T-cell (primary cell): ENCODE data around the gene FRMPD1. TPM values are rescaled to one million over a fixed set of nuclear protein-coding genes. Genes with fewer than 3 reads are reported as not detected.
"Not testable (repeated sequence)": the region's sequence is repeated elsewhere in the genome, so short reads cannot be mapped to it uniquely, and the experiment has no call there.

ENCODE experiments used
- ATAC-seq, 4 experiments: fragments of 200-7000 bp in 3 of 4; fragments of 150-1000 bp in 1 of 4; cut with Tn5 transposase; replicated peaks in 1 of 4; 1 replicate in 3 of 4; 2 replicates in 1 of 4; pipeline ENCODE4 v1.10.0; 2021; ENCODE audit warnings: moderate library complexity in 3 of 4, mild to moderate bottlenecking in 2 of 4, moderate number of reproducible peaks in 1 of 4
- CTCF ChIA-PET, 2 donors: fragments of 300-600 bp; sonication (Branson Sonifier 250); formaldehyde crosslinking; loops; one replicate each; lab custom pipeline; 2022; ENCODE audit warnings: antibody characterized with exemption in 2 of 2; lab: Charles Lee
- POLR2A ChIA-PET, 2 donors: fragments of 300-600 bp; sonication (Branson Sonifier 250); formaldehyde crosslinking; loops; one replicate each; lab custom pipeline; 2022; ENCODE audit warnings: antibody characterized with exemption in 2 of 2; lab: Charles Lee
- DNase-seq, 35 experiments: peaks; one replicate each; pipeline versions ENCODE4 v3.0.0 to v3.0.0-alpha.2; 2013 to 2023
- H3K27ac ChIP-seq: one replicate; pipeline ENCODE4 v1.5.1; 2013; ENCODE audit warnings: low read length
- H3K27me3 ChIP-seq, 2 experiments: replicated peaks in 1 of 2; 1 replicate in 1 of 2; 2 replicates in 1 of 2; pipeline versions ENCODE4 v1.6.1 to v1.7.0; 2013; ENCODE audit warnings: low read length in 1 of 2, mixed read lengths in 1 of 2; ENCODE audit not compliant: control insufficient read depth in 2 of 2, insufficient read depth in 2 of 2; ENCODE audit errors: extremely low read depth in 1 of 2
- H3K36me3 ChIP-seq, 2 donors: 1 replicate in 1 of 2; 2 replicates in 1 of 2; pipeline versions ENCODE4 v1.6.1 to v1.7.0; 2013; ENCODE audit warnings: low read length in 1 of 2; ENCODE audit not compliant: control insufficient read depth in 2 of 2, insufficient read depth in 1 of 2; ENCODE audit errors: extremely low read depth in 1 of 2
- H3K4me1 ChIP-seq, 2 experiments: 1 replicate in 1 of 2; 2 replicates in 1 of 2; pipeline versions ENCODE4 v1.6.1 to v1.7.0; 2013; ENCODE audit warnings: low read length in 2 of 2, mixed read lengths in 1 of 2; ENCODE audit not compliant: insufficient read depth in 2 of 2, control insufficient read depth in 1 of 2; ENCODE audit errors: extremely low read depth in 1 of 2
- H3K4me3 ChIP-seq, 2 donors: 1 replicate in 1 of 2; 2 replicates in 1 of 2; pipeline versions ENCODE4 v1.5.1 to v1.7.0; 2013; ENCODE audit warnings: mild to moderate bottlenecking in 2 of 2, low read length in 1 of 2, moderate library complexity in 1 of 2; ENCODE audit not compliant: control insufficient read depth in 1 of 2; ENCODE audit errors: extremely low read depth in 1 of 2
- H3K9me3 ChIP-seq: 2 replicates; pipeline ENCODE4 v1.7.0; 2013
- H3K27ac Mint-ChIP-seq, 2 donors: one replicate each; pipeline ENCODE4 v1.8.0; 2020 to 2021; ENCODE audit warnings: mild to moderate bottlenecking in 2 of 2, mixed read lengths in 2 of 2
- H3K27me3 Mint-ChIP-seq, 2 donors: one replicate each; pipeline ENCODE4 v1.8.0; 2021 to 2022; ENCODE audit warnings: mixed read lengths in 2 of 2
- H3K36me3 Mint-ChIP-seq: one replicate; pipeline ENCODE4 v1.8.0; 2021; ENCODE audit warnings: mixed read lengths
- H3K4me1 Mint-ChIP-seq, 3 donors: one replicate each; pipeline ENCODE4 v1.8.0; 2020 to 2022; ENCODE audit warnings: mixed read lengths in 3 of 3, mild to moderate bottlenecking in 1 of 3
- H3K4me3 Mint-ChIP-seq, 3 donors: one replicate each; pipeline ENCODE4 v1.8.0; 2020 to 2022; ENCODE audit warnings: mild to moderate bottlenecking in 3 of 3, mixed read lengths in 3 of 3, moderate library complexity in 3 of 3
- H3K9me3 Mint-ChIP-seq, 3 donors: one replicate each; pipeline ENCODE4 v1.8.0; 2020 to 2022; ENCODE audit warnings: mixed read lengths in 3 of 3
- WGBS: methylation state at CpG from one replicate; pipeline ENCODE4 v1.1.5; 2013; ENCODE audit warnings: missing lambda C conversion rate; ENCODE audit not compliant: insufficient coverage; 5-methylcytosine and 5-hydroxymethylcytosine counted together
- total RNA-seq, 35 experiments: library from RNA in 6 of 35; stranded (reverse) in 6 of 35; fragments of 120-200 nt in 1 of 35; gene quantifications; one replicate each; pipeline versions ENCODE4 v1.2.1 to v1.2.4 and lab custom pipeline; 2013 to 2026

FRMPD1 gene, protein sequence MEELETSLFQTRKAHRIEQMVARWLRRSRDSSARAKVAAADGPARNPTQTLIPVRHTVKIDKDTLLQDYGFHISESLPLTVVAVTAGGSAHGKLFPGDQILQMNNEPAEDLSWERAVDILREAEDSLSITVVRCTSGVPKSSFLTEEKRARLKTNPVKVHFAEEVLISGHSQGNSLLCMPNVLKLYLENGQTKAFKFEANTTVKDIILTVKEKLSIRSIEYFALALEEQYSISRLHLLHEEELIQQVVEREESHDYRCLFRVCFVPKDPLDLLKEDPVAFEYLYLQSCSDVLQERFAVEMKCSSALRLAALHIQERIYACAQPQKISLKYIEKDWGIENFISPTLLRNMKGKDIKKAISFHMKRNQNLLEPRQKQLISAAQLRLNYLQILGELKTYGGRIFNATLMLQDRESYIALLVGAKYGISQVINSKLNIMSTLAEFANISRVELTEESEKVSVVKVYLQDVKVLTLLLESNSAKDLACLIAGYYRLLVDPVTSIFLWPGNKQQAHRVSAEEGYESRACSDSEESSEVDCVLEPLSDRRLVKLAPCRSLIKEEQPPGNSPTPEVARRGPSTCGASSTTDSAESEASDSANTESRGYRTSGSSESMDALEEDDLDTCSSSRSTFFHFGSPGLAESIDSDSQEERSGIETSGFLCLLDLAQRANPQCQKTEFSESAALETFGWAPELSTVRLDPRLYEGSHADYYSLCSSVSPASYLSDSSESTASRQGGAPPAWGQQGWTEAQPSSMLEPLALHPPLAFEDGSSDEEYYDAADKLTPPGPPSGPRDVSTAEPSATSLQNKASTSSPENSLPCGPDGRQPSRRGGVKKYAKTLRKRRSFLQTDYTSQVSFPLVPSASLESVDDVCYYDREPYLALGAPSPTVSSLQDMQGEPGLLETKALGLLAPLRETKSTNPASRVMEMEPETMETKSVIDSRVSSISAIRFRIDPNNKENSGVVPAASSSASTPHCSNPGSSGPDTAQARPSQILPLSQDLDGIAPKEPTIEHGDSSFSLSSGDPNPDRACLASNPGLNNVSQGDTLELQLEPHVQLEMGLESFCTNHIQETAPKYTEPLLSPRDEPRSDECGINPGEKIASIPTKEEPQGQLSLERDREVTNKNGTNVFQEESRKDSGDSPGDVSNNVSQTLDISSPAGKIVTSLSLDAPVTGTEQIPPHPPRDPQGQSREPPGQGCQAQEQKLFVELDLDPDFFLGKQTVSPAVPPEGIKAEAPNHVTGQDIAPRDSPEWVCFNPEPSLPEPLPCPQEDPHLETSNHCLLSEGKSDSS (N-terminal part only)
- total RNA-seq (not detected), total RNA-seq (lab: John Stamatoyannopoulos, UW) (0 to 0.15 (median 0) reads per million in 29 experiments)
- not detected for total RNA-seq (2013)

GRCh38 chr9:37650873-37651768, at the start of gene FRMPD1:
TSS of gene FRMPD1 (plus strand) at chr9:37650954. CDS start at chr9:37692642, 41,688 bp downstream.
- Mint-ChIP-seq H3K4me3 (peak within 1 kb of the TSS; percentile 72 to 84 (median 75)), H3K4me1 (peaks cover 13 to 14% (median 13%) of the 10 kb centered on the region in 3 donors), H3K9me3 (no peaks in the 10 kb centered on the region), H3K36me3 (no peaks in the 10 kb centered on the region), H3K27me3 (peaks cover 59 to 68% of the 10 kb centered on the region in 2 donors), H3K27ac (peak within 1 kb of the TSS in 1 of 2 donors; percentile 12)
- peaks cover 20 to 57% of the 10 kb centered on the region in 2 experiments for H3K27me3 ChIP-seq
- DNase-seq (peak in 34 of 35 experiments; percentile 3 to 64 (median 33)), ATAC-seq (peak; percentile 86 to 93 (median 92))
- H3K4me3 ChIP-seq = peak within 1 kb of the TSS; percentile 41 to 82
- no peak within 1 kb of the TSS for H3K27ac ChIP-seq
- H3K36me3 ChIP-seq = no peaks in the 10 kb centered on the region
- peaks cover 3 to 14% of the 10 kb centered on the region in 2 experiments for H3K4me1 ChIP-seq
- POLR2A ChIA-PET = no interaction called here
- WGBS = 2% methylated on average over 73 of the region's 73 CpGs
- no peaks in the 10 kb centered on the region for H3K9me3 ChIP-seq
- CTCF ChIA-PET = interaction anchor here in 1 of 2 donors (0.6 kb wide), 1 partner anchor 127 kb away, joined by 3 read pairs; no protein-coding TSS in a partner anchor

DNA sequence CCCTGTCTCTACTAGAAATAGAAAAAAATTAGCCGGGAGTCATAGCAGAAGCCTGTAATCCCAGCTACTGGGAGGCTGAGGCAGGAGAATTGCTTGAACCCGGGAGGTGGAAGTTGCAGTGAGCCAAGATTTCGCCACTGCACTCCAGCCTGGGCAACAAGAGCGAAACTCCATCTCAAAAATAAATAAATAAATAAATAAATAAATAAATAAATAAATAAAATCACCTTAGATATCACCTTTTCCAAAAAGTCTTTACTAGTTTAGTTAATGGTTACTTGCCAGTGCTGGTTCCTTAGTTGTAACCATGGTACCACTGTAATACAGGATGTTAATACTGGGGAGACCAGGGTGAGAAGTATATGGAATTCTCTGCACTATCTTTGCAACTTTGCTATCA, 48.7 kb upstream of the FRMPD1 start:
- H3K4me3 ChIP-seq, H3K4me3 Mint-ChIP-seq, H3K9me3 ChIP-seq, DNase-seq, H3K4me1 ChIP-seq, POLR2A ChIA-PET, H3K4me1 Mint-ChIP-seq, ATAC-seq, H3K36me3 ChIP-seq, CTCF ChIA-PET, H3K27ac ChIP-seq, H3K27ac Mint-ChIP-seq, H3K9me3 Mint-ChIP-seq, H3K36me3 Mint-ChIP-seq: not testable (repeated sequence)
- H3K27me3 Mint-ChIP-seq = peaks cover 18 to 26% of the 10 kb centered on the region in 2 donors
- WGBS = no CpG with 5 or more reads among the region's 4 CpGs
- H3K27me3 ChIP-seq = peaks cover 2 to 17% of the 10 kb centered on the region in 2 experiments

GRCh38 chr9:37602817-37603216, 47.9 kb upstream of the FRMPD1 start:
- H3K4me1 ChIP-seq = no peaks in the 10 kb centered on the region
- H3K27ac Mint-ChIP-seq = no peak overlapping the region
- H3K36me3 Mint-ChIP-seq = no peaks in the 10 kb centered on the region
- 83% methylated on average over 5 of the region's 5 CpGs for WGBS
- peaks cover 2 to 18% of the 10 kb centered on the region in 2 experiments for H3K27me3 ChIP-seq
- peaks cover 22 to 29% of the 10 kb centered on the region in 2 donors for H3K27me3 Mint-ChIP-seq
- H3K4me3 Mint-ChIP-seq = no peak overlapping the region
- H3K9me3 ChIP-seq = no peaks in the 10 kb centered on the region
- no peak overlapping the region for H3K27ac ChIP-seq
- H3K4me3 ChIP-seq = no peak overlapping the region
- ChIA-PET POLR2A (no interaction called here), CTCF (no interaction called here)
- no peaks in the 10 kb centered on the region for H3K4me1 Mint-ChIP-seq
- H3K9me3 Mint-ChIP-seq = no peaks in the 10 kb centered on the region
- no peaks in the 10 kb centered on the region for H3K36me3 ChIP-seq
- DNase-seq = no peak
- ATAC-seq = no peak

DNA sequence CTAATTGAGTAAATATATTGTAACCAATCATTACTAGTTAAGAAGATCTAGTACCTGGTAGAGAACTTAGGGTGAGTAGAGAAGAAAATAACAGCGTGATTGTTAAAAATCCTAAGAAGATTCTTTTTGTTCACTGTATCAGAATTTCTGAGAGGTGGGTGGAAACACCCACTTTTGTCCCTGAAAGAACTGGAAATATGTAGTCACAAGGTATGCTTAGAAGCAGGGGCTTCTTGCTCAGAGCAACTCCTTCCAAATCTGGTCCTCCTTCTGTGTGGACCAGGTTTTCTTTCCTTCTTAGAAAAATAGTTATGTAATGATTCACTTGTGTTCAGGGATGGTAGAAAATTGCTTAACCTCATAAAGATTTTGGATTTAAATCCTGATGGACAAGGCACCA, 46.5 kb upstream of the FRMPD1 start:
- Histone ChIP-seq H3K27me3 (peaks cover 2 to 18% of the 10 kb centered on the region in 2 experiments), H3K4me1 (no peaks in the 10 kb centered on the region), H3K36me3 (no peaks in the 10 kb centered on the region), H3K4me3 (no peak overlapping the region), H3K27ac (no peak overlapping the region), H3K9me3 (no peaks in the 10 kb centered on the region)
- ChIA-PET POLR2A (no interaction called here), CTCF (no interaction called here)
- peaks cover 23 to 31% of the 10 kb centered on the region in 2 donors for H3K27me3 Mint-ChIP-seq
- no peaks in the 10 kb centered on the region for H3K36me3 Mint-ChIP-seq
- H3K4me1 Mint-ChIP-seq = no peaks in the 10 kb centered on the region
- no peak overlapping the region for H3K4me3 Mint-ChIP-seq
- no peaks in the 10 kb centered on the region for H3K9me3 Mint-ChIP-seq
- no peak for DNase-seq
- H3K27ac Mint-ChIP-seq = no peak overlapping the region
- ATAC-seq = no peak
- WGBS = no CpG with 5 or more reads among the region's 1 CpG

GRCh38 chr9:37608250-37608649, 42.5 kb upstream of the FRMPD1 start:
- Histone ChIP-seq H3K4me3 (no peak overlapping the region), H3K9me3 (no peaks in the 10 kb centered on the region), H3K27me3 (peaks cover 0 to 10% of the 10 kb centered on the region in 2 experiments), H3K27ac (no peak overlapping the region), H3K36me3 (no peaks in the 10 kb centered on the region), H3K4me1 (no peaks in the 10 kb centered on the region)
- Mint-ChIP-seq H3K36me3 (no peaks in the 10 kb centered on the region), H3K27me3 (peaks cover 18% of the 10 kb centered on the region in 2 donors), H3K4me1 (no peaks in the 10 kb centered on the region), H3K9me3 (no peaks in the 10 kb centered on the region), H3K27ac (no peak overlapping the region), H3K4me3 (no peak overlapping the region)
- ATAC-seq = no peak
- no peak for DNase-seq
- CTCF ChIA-PET = no interaction called here
- POLR2A ChIA-PET = interaction anchor here in 1 of 2 donors (0.8 kb wide), 1 partner anchor 263 kb away, joined by 14 read pairs; no protein-coding TSS in a partner anchor
